H1 (cell line): ENCODE data around the gene TCERG1L. TPM values are rescaled to one million over a fixed set of nuclear protein-coding genes. Genes with fewer than 3 reads are reported as not detected.

Experiments used
- CTCF ChIA-PET: fragments of 300-600 bp; sonication (Branson Sonifier 250); formaldehyde crosslinking; loops from one replicate; lab custom pipeline; 2021; ENCODE audit not compliant: partially characterized antibody; lab: Charles Lee
- POLR2A ChIA-PET: fragments of 300-600 bp; sonication (Branson Sonifier 250); formaldehyde crosslinking; loops from one replicate; lab custom pipeline; 2021; ENCODE audit warnings: inconsistent platforms; ENCODE audit not compliant: partially characterized antibody; lab: Charles Lee
- DNase-seq, 2 experiments: peaks; one replicate each; pipeline versions ENCODE4 v3.0.0 to v3.0.0-alpha.2; 2010 to 2022; ENCODE audit warnings: low spot score in 2 of 2, low read depth in 1 of 2, mixed read lengths in 1 of 2
- FAIRE-seq: peaks from 2 replicates; lab custom pipeline; 2011; peaks lifted over from hg19 to GRCh38; lab: Jason Lieb, UNC
- H2AFZ ChIP-seq: 2 replicates; pipeline ENCODE4 v1.8.1; 2012; ENCODE audit warnings: low read length, inconsistent platforms
- H2AK5ac ChIP-seq: 2 replicates; pipeline ENCODE4 v1.6.1; 2013; ENCODE audit warnings: low read depth, low read length
- H2BK120ac ChIP-seq: replicated peaks from 2 replicates; pipeline ENCODE3; 2013; ENCODE audit warnings: low read depth, low read length, inconsistent platforms
- H2BK12ac ChIP-seq: 2 replicates; pipeline ENCODE4 v1.6.1; 2013; ENCODE audit warnings: low read depth, low read length
- H2BK15ac ChIP-seq: 2 replicates; pipeline ENCODE4 v1.6.1; 2013; ENCODE audit warnings: low read length
- H2BK20ac ChIP-seq: 2 replicates; pipeline ENCODE4 v1.6.1; 2013; ENCODE audit warnings: low read length
- H2BK5ac ChIP-seq: 2 replicates; pipeline ENCODE4 v1.6.1; 2013; ENCODE audit warnings: low read depth, low read length
- H3K14ac ChIP-seq: 2 replicates; pipeline ENCODE4 v1.6.1; 2013; ENCODE audit warnings: inconsistent platforms; ENCODE audit not compliant: insufficient read length
- H3K18ac ChIP-seq: 2 replicates; pipeline ENCODE4 v1.6.1; 2013; ENCODE audit warnings: low read length; ENCODE audit errors: extremely low read depth
- H3K23ac ChIP-seq: 2 replicates; pipeline ENCODE4 v1.6.1; 2013; ENCODE audit warnings: inconsistent platforms; ENCODE audit not compliant: insufficient read length
- H3K23me2 ChIP-seq: 2 replicates; pipeline ENCODE4 v1.6.1; 2013; ENCODE audit warnings: low read depth, low read length
- H3K27ac ChIP-seq: 2 replicates; pipeline ENCODE4 v1.6.1; 2011; ENCODE audit warnings: low read depth, low read length, inconsistent platforms
- H3K27me3 ChIP-seq, 4 experiments: replicated peaks in 1 of 4; 1 replicate in 1 of 4; 2 replicates in 3 of 4; pipeline versions ENCODE4 v1.6.1 to v1.8.1; 2011 to 2013; ENCODE audit warnings: low read length in 3 of 4, mild to moderate bottlenecking in 3 of 4, inconsistent platforms in 2 of 4, mixed read lengths in 2 of 4, moderate library complexity in 1 of 4; ENCODE audit not compliant: control insufficient read depth in 3 of 4, insufficient read depth in 3 of 4; ENCODE audit errors: extremely low read depth in 1 of 4
- H3K36me3 ChIP-seq, 4 experiments: 2 replicates each; pipeline versions ENCODE4 v1.6.1 to v1.8.1; 2011 to 2013; ENCODE audit warnings: mild to moderate bottlenecking in 4 of 4, low read length in 3 of 4, moderate library complexity in 2 of 4, control low read depth in 1 of 4, inconsistent platforms in 1 of 4; ENCODE audit not compliant: insufficient read depth in 4 of 4, control insufficient read depth in 2 of 4
- H3K4ac ChIP-seq: replicated peaks from 2 replicates; pipeline ENCODE3; 2013; ENCODE audit warnings: low read length, low read depth, mixed read lengths, inconsistent platforms; ENCODE audit not compliant: insufficient read length
- H3K4me1 ChIP-seq, 4 experiments: replicated peaks in 1 of 4; 1 replicate in 1 of 4; 2 replicates in 3 of 4; pipeline versions ENCODE4 v1.6.1 to v1.8.1; 2011 to 2013; ENCODE audit warnings: low read length in 3 of 4, inconsistent platforms in 2 of 4, mixed read lengths in 1 of 4; ENCODE audit not compliant: insufficient read depth in 4 of 4, control insufficient read depth in 3 of 4
- H3K4me2 ChIP-seq, 2 experiments: 2 replicates each; pipeline versions ENCODE4 v1.6.1 to v1.8.1; 2011 to 2013; ENCODE audit warnings: low read depth in 2 of 2, low read length in 2 of 2, control low read depth in 1 of 2, inconsistent platforms in 1 of 2, mild to moderate bottlenecking in 1 of 2; ENCODE audit not compliant: insufficient read depth in 1 of 2
- H3K4me3 ChIP-seq, 4 experiments: fragments of 200-600, 300-600 bp in 1 of 4; sonication (generic), shearing (Covaris generic), sonication (Bioruptor Twin) in 1 of 4; 2 replicates each; pipeline versions ENCODE4 v1.5.1 to v1.8.1; 2011 to 2016; ENCODE audit warnings: low read length in 4 of 4, low read depth in 3 of 4, control low read depth in 2 of 4, inconsistent platforms in 2 of 4, mild to moderate bottlenecking in 2 of 4, mixed read lengths in 1 of 4, moderate library complexity in 1 of 4; ENCODE audit not compliant: insufficient read depth in 2 of 4; ENCODE audit errors: extremely low read depth in 1 of 4
- H3K56ac ChIP-seq: replicated peaks from 2 replicates; pipeline ENCODE3; 2013; ENCODE audit warnings: low read depth, mild to moderate bottlenecking, mixed read lengths, low read length, inconsistent platforms; ENCODE audit not compliant: insufficient read length
- H3K79me1 ChIP-seq: 2 replicates; pipeline ENCODE4 v1.6.1; 2013; ENCODE audit warnings: low read depth, low read length, control low read depth
- H3K79me2 ChIP-seq, 2 experiments: 2 replicates each; pipeline versions ENCODE4 v1.6.1 to v1.8.1; 2012 to 2013; ENCODE audit warnings: low read length in 2 of 2, mild to moderate bottlenecking in 2 of 2, inconsistent platforms in 1 of 2; ENCODE audit not compliant: insufficient read depth in 2 of 2, control insufficient read depth in 1 of 2
- H3K9ac ChIP-seq, 4 experiments: replicated peaks in 1 of 4; 1 replicate in 1 of 4; 2 replicates in 3 of 4; pipeline versions ENCODE4 v1.6.1 to v1.8.1; 2011 to 2013; ENCODE audit warnings: low read depth in 3 of 4, low read length in 3 of 4, control low read depth in 2 of 4, mild to moderate bottlenecking in 2 of 4, moderate library complexity in 2 of 4, inconsistent platforms in 1 of 4; ENCODE audit errors: extremely low read depth in 1 of 4
- H3K9me3 ChIP-seq, 2 experiments: 2 replicates each; pipeline versions ENCODE4 v1.6.1 to v1.8.1; 2012 to 2013; ENCODE audit warnings: mild to moderate bottlenecking in 2 of 2, moderate library complexity in 2 of 2, control low read depth in 1 of 2, inconsistent platforms in 1 of 2, low read depth in 1 of 2, low read length in 1 of 2, mixed read lengths in 1 of 2; ENCODE audit not compliant: insufficient read depth in 2 of 2
- H4K20me1 ChIP-seq, 2 experiments: replicated peaks in 1 of 2; 2 replicates each; pipeline versions ENCODE3 to v1.8.1; 2011 to 2013; ENCODE audit warnings: inconsistent platforms in 2 of 2, low read length in 2 of 2, mild to moderate bottlenecking in 1 of 2; ENCODE audit not compliant: insufficient read depth in 2 of 2, control insufficient read depth in 1 of 2
- H4K5ac ChIP-seq: 2 replicates; pipeline ENCODE4 v1.6.1; 2013; ENCODE audit warnings: low read length, low read depth, mixed read lengths, inconsistent platforms; ENCODE audit not compliant: insufficient read length
- H4K8ac ChIP-seq: 2 replicates; pipeline ENCODE4 v1.8.0; 2013; ENCODE audit warnings: mild to moderate bottlenecking, moderate library complexity, low read length, inconsistent platforms; ENCODE audit not compliant: insufficient read depth; ENCODE audit errors: extremely low read depth
- H4K91ac ChIP-seq: replicated peaks from 2 replicates; pipeline ENCODE3; 2013; ENCODE audit warnings: low read length, mixed read lengths, inconsistent platforms; ENCODE audit not compliant: insufficient read length
- KDM4A ChIP-seq: IDR thresholded peaks from one replicate; pipeline ENCODE4 v1.7.1; 2012; ENCODE audit warnings: low read depth, mild to moderate bottlenecking, moderate library complexity, low read length, inconsistent platforms; ENCODE audit not compliant: severe bottlenecking
- NANOG ChIP-seq: IDR thresholded peaks from 2 replicates; pipeline ENCODE4 v1.6.1; 2011; ENCODE audit warnings: low read length, low read depth, mild to moderate bottlenecking, inconsistent platforms; ENCODE audit not compliant: insufficient read depth, poor library complexity, severe bottlenecking
- RBBP5 ChIP-seq: IDR thresholded peaks from 2 replicates; pipeline ENCODE4 v1.7.1; 2012; ENCODE audit warnings: low read depth, mild to moderate bottlenecking, inconsistent platforms, low read length, moderate library complexity, borderline replicate concordance
- RNF2 ChIP-seq: fragments of 200-900, 300-1000 bp; sonication (generic); IDR thresholded peaks from 2 replicates; pipeline ENCODE4 v1.7.1; 2016; ENCODE audit warnings: borderline replicate concordance, low read depth, mild to moderate bottlenecking, antibody characterized with exemption, low read length; ENCODE audit not compliant: poor library complexity, severe bottlenecking; ENCODE audit errors: missing control alignments
- SAP30 ChIP-seq: fragments of 300-600 bp; sonication (generic); IDR thresholded peaks from 2 replicates; pipeline ENCODE4 v1.7.1; 2012; ENCODE audit warnings: low read length, moderate library complexity, mild to moderate bottlenecking, inconsistent platforms; ENCODE audit not compliant: insufficient read depth, insufficient replicate concordance
- SRF ChIP-seq: IDR thresholded peaks from 2 replicates; pipeline ENCODE4 v1.6.1; 2011; ENCODE audit warnings: mild to moderate bottlenecking, low read depth, low read length, moderate library complexity
- WGBS, 2 experiments: shearing (Covaris generic) in 1 of 2; methylation state at CpG; one replicate each; pipeline versions ENCODE4 v1.1.6 to v1.1.7; 2013 to 2015; ENCODE audit warnings: low lambda C conversion rate in 2 of 2, mixed read lengths in 2 of 2, inconsistent platforms in 1 of 2, low coverage in 1 of 2, missing lambda C conversion rate in 1 of 2; ENCODE audit not compliant: insufficient replicate concordance in 2 of 2, insufficient coverage in 1 of 2, insufficient read length in 1 of 2; ENCODE audit errors: extremely low coverage in 1 of 2, missing lambda C conversion rate in 1 of 2; 5-methylcytosine and 5-hydroxymethylcytosine counted together
- polyA plus RNA-seq, 7 experiments: library from polyadenylated mRNA; depleted of rRNA in 3 of 7; stranded (reverse) in 5 of 7; unstranded in 2 of 7; fragments of >200 nt in 5 of 7; fragments of 200-250 nt in 2 of 7; gene quantifications; 1 replicate in 5 of 7; 2 replicates in 1 of 7; 4 replicates in 1 of 7; pipeline versions ENCODE4 v1.2.1 to v1.2.3, GENCODE V29; 2011 to 2013; ENCODE audit warnings: missing spikeins in 2 of 7, mixed read lengths in 2 of 7
- total RNA-seq: library from RNA; stranded (reverse); fragmentation: NEBNext Ultra II Directional; extraction: Animal tissue kit (Norgen Biotek cat#: 25700); gene quantifications from 2 replicates; pipeline ENCODE4 v1.2.1, GENCODE V29; 2021

The TCERG1L gene
- total and polyA plus RNA-seq, 2 of the 8 experiments (the other 6 are each of a cell fraction or from before 2014, with no cell fraction given): 3.9 to 6.9 TPM

DNA sequence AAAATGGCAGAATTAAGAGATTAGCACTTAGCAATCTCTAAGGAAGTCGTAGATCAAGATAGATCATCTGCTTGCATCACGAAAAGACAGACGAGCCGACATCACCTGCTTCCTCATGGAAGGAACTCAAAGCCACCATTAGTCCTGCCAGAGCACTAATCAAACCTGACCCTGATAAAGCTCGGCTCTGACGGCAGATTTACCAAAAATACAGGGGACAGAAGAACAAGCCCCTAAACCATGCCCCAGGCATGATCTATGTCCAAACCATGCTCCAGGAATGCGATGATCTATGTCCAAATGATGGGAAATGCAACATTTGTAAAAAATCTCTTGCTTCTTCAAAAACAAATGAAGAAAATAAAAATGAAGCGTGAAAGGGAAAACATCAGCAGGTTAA lies 182.8 kb downstream of the TCERG1L start:
- H3K79me2 ChIP-seq: no peaks in the 10 kb centered on the region
- 0 out of 2 replicates have a peak, but pooled peaks cover 2% of the 10 kb centered on the region for H3K23me2 ChIP-seq
- H2BK5ac ChIP-seq: no peak overlapping the region
- no peaks in the 10 kb centered on the region for H3K27me3 ChIP-seq
- H2BK15ac ChIP-seq: no peak overlapping the region
- no peak overlapping the region for H3K56ac ChIP-seq
- H3K18ac ChIP-seq: no peak overlapping the region
- no peak overlapping the region for H2AFZ ChIP-seq
- no peak overlapping the region for H3K4me3 ChIP-seq
- 88% methylated on average over 8 of the region's 8 CpGs; no CpG with 5 or more reads in 1 of the 2 experiments for WGBS, 2 experiments
- H3K9me3 ChIP-seq: 0 out of 4 replicates have a peak, but pooled peaks cover 0 to under 1% of the 10 kb centered on the region in 2 experiments
- no peak overlapping the region for H4K5ac ChIP-seq
- no peak overlapping the region for H3K27ac ChIP-seq
- no peak overlapping the region for H4K91ac ChIP-seq
- H3K79me1 ChIP-seq: no peaks in the 10 kb centered on the region
- peaks cover 0 to 3% of the 10 kb centered on the region in 2 experiments for H4K20me1 ChIP-seq
- H3K23ac ChIP-seq: no peak overlapping the region
- H3K36me3 ChIP-seq: peaks cover 0 to 2% (median 0%) of the 10 kb centered on the region in 4 experiments; a peak in 1 of 8 replicates
- H2AK5ac ChIP-seq: no peak overlapping the region
- peaks cover 0 to 23% (median 14%) of the 10 kb centered on the region in 4 experiments; a peak in 6 of 7 replicates for H3K4me1 ChIP-seq
- no peak overlapping the region for H4K8ac ChIP-seq
- no peak overlapping the region for H2BK120ac ChIP-seq
- TF ChIP-seq RNF2 (no peak), KDM4A (no peak), RBBP5 (no peak), SAP30 (no peak), NANOG (no peak), SRF (no peak)
- ChIA-PET POLR2A (no interaction called here), CTCF (no interaction called here)
- no peak overlapping the region for H3K4ac ChIP-seq
- H2BK12ac ChIP-seq: no peak overlapping the region; the same call in 1 of the 2 replicates
- H3K4me2 ChIP-seq: no peak overlapping the region
- H3K9ac ChIP-seq: no peak overlapping the region
- H3K14ac ChIP-seq: no peak overlapping the region
- H2BK20ac ChIP-seq: no peak overlapping the region
- FAIRE-seq (no peak), DNase-seq (no peak)
